Amniotic stem cell (primary cell): Measurements from ENCODE around the gene TRIM69.

Source experiments
- DNase-seq: peaks from one replicate; lab custom pipeline; 2025; lab: John Stamatoyannopoulos, UW

TRIM69 gene

DNA sequence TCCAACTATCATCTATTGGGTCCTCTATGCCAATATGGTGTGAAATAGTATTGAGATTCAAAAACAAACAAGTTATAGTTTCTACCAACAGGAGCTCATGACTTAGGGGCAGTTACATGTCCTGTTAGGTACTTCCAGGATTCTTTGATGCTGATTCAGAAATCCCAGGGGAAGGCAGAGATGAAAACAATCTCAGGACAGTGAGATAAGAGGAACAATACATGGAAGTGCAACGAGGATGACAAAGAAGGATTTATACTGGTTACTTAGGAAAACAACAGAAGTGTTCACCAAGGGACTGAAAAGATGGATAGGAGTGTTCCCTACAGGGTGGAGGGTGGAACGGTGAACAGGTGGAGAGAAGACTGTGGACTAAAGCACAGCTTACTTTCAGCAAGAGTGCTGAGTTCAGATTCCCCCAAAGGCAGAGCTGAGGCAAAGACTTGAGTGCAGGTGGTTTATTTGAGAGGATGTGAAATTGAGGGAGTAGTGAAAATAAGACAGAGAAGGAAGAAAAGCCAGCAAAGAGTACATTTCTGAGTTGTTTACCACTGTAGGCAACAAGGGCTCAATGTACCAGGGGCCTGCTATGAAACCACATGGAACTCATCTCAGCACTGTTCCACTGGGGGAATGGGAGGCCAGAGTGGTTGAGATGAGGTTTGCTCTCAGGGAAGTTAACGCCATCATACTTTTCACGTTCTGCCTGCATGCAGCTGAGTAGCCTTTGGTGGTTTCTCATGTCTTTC lies 68.1 kb downstream of the TRIM69 start:
- DNase-seq: no peak

DNA sequence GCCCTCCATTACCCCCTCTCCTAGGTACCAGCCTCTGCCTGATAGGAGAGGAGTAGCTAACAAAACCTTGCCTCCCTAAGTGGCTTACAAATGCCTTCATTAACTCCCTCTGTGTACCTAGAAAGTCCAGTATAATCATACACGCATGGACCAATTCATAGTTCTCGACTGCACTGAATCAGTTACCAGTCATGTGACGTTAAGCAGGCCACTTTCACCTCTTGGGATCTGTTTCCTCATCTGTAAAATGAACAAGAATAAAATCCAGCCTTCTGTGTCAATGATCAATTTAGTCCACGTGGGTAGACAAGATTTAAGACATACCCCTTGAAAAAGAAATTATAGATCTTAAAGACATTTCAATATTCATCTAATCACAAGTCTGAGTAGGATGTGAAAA lies 72.2 kb downstream of the TRIM69 start:
- no peak for DNase-seq

GRCh38 chr15:44810237-44810636 lies 73.9 kb downstream of the TRIM69 start:
- DNase-seq: no peak

- no peak for DNase-seq
Observed at GRCh38 chr15:44811337-44811736, 75.0 kb downstream of the TRIM69 start.

- DNase-seq: no peak
Observed at GRCh38 chr15:44812029-44812517, 75.7 kb downstream of the TRIM69 start.

GRCh38 chr15:44813231-44813630 lies 76.9 kb downstream of the TRIM69 start:
- DNase-seq: no peak
